A673 (cell line): ENCODE data around the gene TRA2A. TPM values are rescaled to one million over a fixed set of nuclear protein-coding genes. Genes with fewer than 3 reads are reported as not detected.

Source experiments
- BruUV-seq: library from RNA; stranded (reverse); fragments of 400-500 nt; replicated peaks from 2 replicates; lab custom pipeline; 2021; lab: Mats Ljungman, UMichigan
- CTCF ChIA-PET: fragments of 300-600 bp; sonication (Branson Sonifier 250); formaldehyde crosslinking; loops from one replicate; lab custom pipeline; 2022; ENCODE audit warnings: antibody characterized with exemption; lab: Charles Lee
- POLR2A ChIA-PET: fragments of 300-600 bp; sonication (Branson Sonifier 250); formaldehyde crosslinking; loops from one replicate; lab custom pipeline; 2022; ENCODE audit warnings: antibody characterized with exemption; ENCODE audit not compliant: low non-redundant PET; lab: Charles Lee
- DNase-seq: peaks from one replicate; pipeline ENCODE4 v3.0.0-alpha.2; 2015; ENCODE audit warnings: low spot score
- H3K27ac ChIP-seq: fragments of 200-600 bp; sonication (generic); 2 replicates; pipeline ENCODE4 v1.5.1; 2016; ENCODE audit warnings: mixed run types, low read depth, mild to moderate bottlenecking, mixed read lengths, antibody characterized with exemption, low read length; ENCODE audit not compliant: poor library complexity, severe bottlenecking
- H3K27me3 ChIP-seq: fragments of 200-600 bp; sonication (generic); replicated peaks from 2 replicates; pipeline ENCODE4 v1.6.1; 2017; ENCODE audit warnings: mixed run types, low read depth, mild to moderate bottlenecking, mixed read lengths, antibody characterized with exemption, low read length; ENCODE audit not compliant: insufficient read depth, poor library complexity
- H3K36me3 ChIP-seq: fragments of 200-600 bp; sonication (generic); 2 replicates; pipeline ENCODE4 v1.6.1; 2016; ENCODE audit warnings: mixed run types, mild to moderate bottlenecking, mixed read lengths, antibody characterized with exemption, low read length; ENCODE audit not compliant: insufficient read depth, poor library complexity, severe bottlenecking
- H3K4me1 ChIP-seq: fragments of 200-600 bp; sonication (generic); 2 replicates; pipeline ENCODE4 v1.6.1; 2017; ENCODE audit warnings: mixed run types, mild to moderate bottlenecking, mixed read lengths, antibody characterized with exemption, low read length; ENCODE audit not compliant: insufficient read depth, poor library complexity, severe bottlenecking
- H3K4me3 ChIP-seq: fragments of 200-600 bp; sonication (generic); 2 replicates; pipeline ENCODE4 v1.5.1; 2016; ENCODE audit warnings: low read depth, mixed run types, mild to moderate bottlenecking, mixed read lengths, low read length; ENCODE audit not compliant: poor library complexity, severe bottlenecking
- H3K9me3 ChIP-seq: fragments of 200-600 bp; sonication (generic); 2 replicates; pipeline ENCODE4 v1.6.1; 2016; ENCODE audit warnings: mixed run types, low read depth, mild to moderate bottlenecking, mixed read lengths, antibody characterized with exemption, low read length; ENCODE audit not compliant: poor library complexity, severe bottlenecking
- EZH2 ChIP-seq: fragments of 200-600 bp; sonication (generic); IDR thresholded peaks from 2 replicates; pipeline ENCODE4 v1.6.1; 2017; ENCODE audit warnings: borderline replicate concordance, low read depth, mild to moderate bottlenecking, mixed read lengths, antibody characterized with exemption, low read length; ENCODE audit not compliant: poor library complexity, severe bottlenecking
- intact Hi-C: fragments of 100-400 bp; cut with micrococcal nuclease; formaldehyde crosslinking; loops from one replicate; pipeline ENCODE4 v1.10.0; 2022; ENCODE audit not compliant: unreplicated experiment
- total RNA-seq: library from RNA; stranded (reverse); gene quantifications from 2 replicates; pipeline ENCODE4 v1.2.3, GENCODE V29; 2021
- TF ChIP-seq, protein P1 (sequence below): fragments of 300-800, 200-600 bp; sonication (generic); conservative IDR thresholded peaks from 2 replicates; pipeline ENCODE4 v1.5.1; 2017; ENCODE audit warnings: low read depth, mild to moderate bottlenecking, antibody characterized with exemption, low read length, moderate library complexity, mixed read lengths

TRA2A gene
- total RNA-seq, 1 experiment from 2014 or later, result 114 TPM

GRCh38 chr7:23472956-23473843 lies 58.6 kb downstream of the TRA2A start:
- Histone ChIP-seq H3K27ac (peak overlapping the region; percentile 97), H3K4me1 (peaks cover 7% of the 10 kb centered on the region), H3K27me3 (peaks cover 29% of the 10 kb centered on the region), H3K9me3 (no peaks in the 10 kb centered on the region), H3K36me3 (no peaks in the 10 kb centered on the region), H3K4me3 (peak overlapping the region; percentile 91)
- ChIA-PET CTCF (no interaction called here), POLR2A (interaction anchor here (0.6 to 0.7 kb wide), 2 partner anchors 13 to 31 kb away, joined by 3 to 5 read pairs; no protein-coding TSS in a partner anchor)
- no peak for TF ChIP-seq EZH2
- TSS peak; percentile 5 for BruUV-seq
- DNase-seq, result peak; percentile 43
- intact Hi-C loops, result no loop called here

DNA sequence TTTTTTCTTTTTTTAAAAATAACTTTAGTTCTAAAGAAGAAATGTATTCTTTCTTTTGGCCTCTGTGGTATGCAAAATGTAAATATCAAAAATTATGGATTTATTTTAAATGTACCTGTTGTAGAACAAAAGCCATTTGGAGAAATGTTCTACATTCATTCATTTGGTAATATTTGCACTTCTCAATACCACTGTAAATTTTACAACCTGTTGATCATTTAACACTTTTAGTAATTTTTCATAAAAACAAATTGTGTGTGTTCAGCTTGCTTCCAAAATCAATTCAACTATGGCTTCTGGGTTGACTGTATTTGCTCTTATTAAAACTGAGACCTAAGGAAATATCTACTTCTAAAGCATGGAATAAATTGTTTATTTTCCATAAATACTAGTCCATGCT lies 59.2 kb downstream of the TRA2A start:
- BruUV-seq, result no TSS peak
- intact Hi-C loops, result no loop called here
- Histone ChIP-seq H3K27me3 (peaks cover 25% of the 10 kb centered on the region), H3K9me3 (no peaks in the 10 kb centered on the region), H3K36me3 (no peaks in the 10 kb centered on the region), H3K4me3 (peak overlapping the region; percentile 91), H3K27ac (peak overlapping the region; percentile 97), H3K4me1 (peaks cover 7% of the 10 kb centered on the region)
- no peak for DNase-seq
- CTCF ChIA-PET, result no interaction called here
- POLR2A ChIA-PET, result interaction anchor here (0.7 kb wide), 1 partner anchor 12 kb away, joined by 5 read pairs; no protein-coding TSS in a partner anchor
- TF ChIP-seq, protein P1, sequence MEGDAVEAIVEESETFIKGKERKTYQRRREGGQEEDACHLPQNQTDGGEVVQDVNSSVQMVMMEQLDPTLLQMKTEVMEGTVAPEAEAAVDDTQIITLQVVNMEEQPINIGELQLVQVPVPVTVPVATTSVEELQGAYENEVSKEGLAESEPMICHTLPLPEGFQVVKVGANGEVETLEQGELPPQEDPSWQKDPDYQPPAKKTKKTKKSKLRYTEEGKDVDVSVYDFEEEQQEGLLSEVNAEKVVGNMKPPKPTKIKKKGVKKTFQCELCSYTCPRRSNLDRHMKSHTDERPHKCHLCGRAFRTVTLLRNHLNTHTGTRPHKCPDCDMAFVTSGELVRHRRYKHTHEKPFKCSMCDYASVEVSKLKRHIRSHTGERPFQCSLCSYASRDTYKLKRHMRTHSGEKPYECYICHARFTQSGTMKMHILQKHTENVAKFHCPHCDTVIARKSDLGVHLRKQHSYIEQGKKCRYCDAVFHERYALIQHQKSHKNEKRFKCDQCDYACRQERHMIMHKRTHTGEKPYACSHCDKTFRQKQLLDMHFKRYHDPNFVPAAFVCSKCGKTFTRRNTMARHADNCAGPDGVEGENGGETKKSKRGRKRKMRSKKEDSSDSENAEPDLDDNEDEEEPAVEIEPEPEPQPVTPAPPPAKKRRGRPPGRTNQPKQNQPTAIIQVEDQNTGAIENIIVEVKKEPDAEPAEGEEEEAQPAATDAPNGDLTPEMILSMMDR, result no peak
- TF ChIP-seq EZH2, result no peak

GRCh38 chr7:23472046-23472445 lies 59.7 kb downstream of the TRA2A start:
- peak overlapping the region; percentile 91 for H3K4me3 ChIP-seq
- peaks cover 20% of the 10 kb centered on the region for H3K27me3 ChIP-seq
- H3K9me3 ChIP-seq, result no peaks in the 10 kb centered on the region
- TF ChIP-seq, protein P1, result no peak
- no peak for TF ChIP-seq EZH2
- no peaks in the 10 kb centered on the region for H3K36me3 ChIP-seq
- no TSS peak for BruUV-seq
- no peak for DNase-seq
- peak overlapping the region; percentile 97 for H3K27ac ChIP-seq
- H3K4me1 ChIP-seq, result peaks cover 7% of the 10 kb centered on the region
- CTCF ChIA-PET, result no interaction called here
- intact Hi-C loops, result no loop called here
- POLR2A ChIA-PET, result interaction anchor here (0.7 kb wide), 1 partner anchor 12 kb away, joined by 5 read pairs; no protein-coding TSS in a partner anchor
